ENCODE results near the gene CREB5.

- TF ChIP-seq POLR2A (IDR thresholded peaks at IDR 0.05): no peak
- TF ChIP-seq CTCF (IDR thresholded peaks at IDR 0.05): no peak
- TF ChIP-seq EP300 (IDR thresholded peaks at IDR 0.05): no peak
Observed at GRCh38 chr7:28714459-28715120, 302.3 kb downstream of the CREB5 start.
